Measurements from ENCODE around the gene WHRN.

Gene WHRN

GRCh38 chr9:114472765-114473446 is 32.4 kb downstream of the WHRN start:
- Histone ChIP-seq H3K4me3 (ENCODE audit: low read depth in 1 of 2, low read length in 1 of 2) (no peak overlapping the region), H3K27ac (no peak overlapping the region), H3K9me3 (no peaks in the 10 kb centered on the region), H3K27me3 (peaks cover 12% of the 10 kb centered on the region), H3K4me1 (ENCODE audit: control insufficient read depth in 1 of 2, insufficient read depth in 1 of 2, low read depth in 1 of 2, low read length in 1 of 2) (no peaks in the 10 kb centered on the region), H3K36me3 (no peaks in the 10 kb centered on the region)
- TF ChIP-seq CTCF (IDR thresholded peaks at IDR 0.05), result no peak

GRCh38 chr9:114471157-114471556 is 34.1 kb downstream of the WHRN start:
- no peaks in the 10 kb centered on the region for H3K4me1 ChIP-seq (ENCODE audit: control insufficient read depth in 1 of 2, insufficient read depth in 1 of 2, low read depth in 1 of 2, low read length in 1 of 2)
- peaks cover 12% of the 10 kb centered on the region for H3K27me3 ChIP-seq
- no peak overlapping the region for H3K27ac ChIP-seq
- no peaks in the 10 kb centered on the region for H3K36me3 ChIP-seq
- H3K9me3 ChIP-seq, result no peaks in the 10 kb centered on the region
- TF ChIP-seq CTCF (IDR thresholded peaks at IDR 0.05), result no peak
- no peak overlapping the region for H3K4me3 ChIP-seq (ENCODE audit: low read depth in 1 of 2, low read length in 1 of 2)

GRCh38 chr9:114470581-114470980 is 34.7 kb downstream of the WHRN start:
- no peak for TF ChIP-seq CTCF (IDR thresholded peaks at IDR 0.05)
- no peaks in the 10 kb centered on the region for H3K9me3 ChIP-seq
- no peak overlapping the region for H3K27ac ChIP-seq
- H3K4me3 ChIP-seq (ENCODE audit: low read depth in 1 of 2, low read length in 1 of 2), result no peak overlapping the region
- H3K4me1 ChIP-seq (ENCODE audit: control insufficient read depth in 1 of 2, insufficient read depth in 1 of 2, low read depth in 1 of 2, low read length in 1 of 2), result no peaks in the 10 kb centered on the region
- H3K36me3 ChIP-seq, result no peaks in the 10 kb centered on the region
- H3K27me3 ChIP-seq, result peaks cover 9% of the 10 kb centered on the region

- Histone ChIP-seq H3K4me3 (ENCODE audit: low read depth in 1 of 2, low read length in 1 of 2) (no peak overlapping the region), H3K27ac (no peak overlapping the region), H3K36me3 (no peaks in the 10 kb centered on the region), H3K27me3 (peaks cover 4% of the 10 kb centered on the region), H3K9me3 (no peaks in the 10 kb centered on the region), H3K4me1 (ENCODE audit: control insufficient read depth in 1 of 2, insufficient read depth in 1 of 2, low read depth in 1 of 2, low read length in 1 of 2) (no peaks in the 10 kb centered on the region)
- TF ChIP-seq CTCF (IDR thresholded peaks at IDR 0.05), result no peak
These were observed 35.2 kb downstream of the WHRN start for GRCh38 chr9:114470121-114470520.

- no peak overlapping the region for H3K27ac ChIP-seq
These were observed 36.0 kb downstream of the WHRN start for GRCh38 chr9:114469091-114469853.

More at GRCh38 chr9:114469091-114469853, 36.0 kb downstream of the WHRN start:
- H3K4me1 ChIP-seq (ENCODE audit: control insufficient read depth in 1 of 2, insufficient read depth in 1 of 2, low read depth in 1 of 2, low read length in 1 of 2), result no peaks in the 10 kb centered on the region
- no peaks in the 10 kb centered on the region for H3K36me3 ChIP-seq
- no peak overlapping the region for H3K4me3 ChIP-seq (ENCODE audit: low read depth in 1 of 2, low read length in 1 of 2)
- H3K27me3 ChIP-seq, result no peaks in the 10 kb centered on the region
- TF ChIP-seq CTCF (IDR thresholded peaks at IDR 0.05), result no peak
- no peaks in the 10 kb centered on the region for H3K9me3 ChIP-seq
